ENCODE results near the gene PNPLA7. TPM values are rescaled to one million over a fixed set of nuclear protein-coding genes. Genes with fewer than 3 reads are reported as not detected.

The PNPLA7 gene
- total and polyA plus RNA-seq, 2 of the 13 experiments (the other 11 are each of a cell fraction or from before 2014, with no cell fraction given): 0.42 to 1.5 TPM

GRCh38 chr9:137457406-137458193, 92.6 kb downstream of the PNPLA7 start (continued):
- TF ChIP-seq ZNF687 (CRISPR knock-in tag; IDR thresholded peaks at IDR 0.05): peak; percentile 64
- no peak for TF ChIP-seq KAT8 (CRISPR knock-in tag; IDR thresholded peaks at IDR 0.05)
- no peak for TF ChIP-seq NONO (IDR thresholded peaks at IDR 0.05)
- TF ChIP-seq NONO (CRISPR knock-in tag; conservative IDR thresholded peaks at IDR 0.05): 0 out of 2 replicates have a peak, but pooled peaks have one; percentile 25
- TF ChIP-seq ZNF253 (CRISPR knock-in tag; IDR thresholded peaks at IDR 0.05; ENCODE audit: borderline replicate concordance): 0 out of 2 replicates have a peak, but pooled peaks have one; percentile 17
- peak; percentile 48; the same call in 1 of the 2 replicates for TF ChIP-seq ZC3H13 (CRISPR knock-in tag; IDR thresholded peaks at IDR 0.05)
- TF ChIP-seq POGZ (CRISPR knock-in tag; IDR thresholded peaks at IDR 0.05): no peak
- TF ChIP-seq SATB2 (CRISPR knock-in tag; IDR thresholded peaks at IDR 0.05): no peak
- peak; percentile 31 for TF ChIP-seq RBM39 (IDR thresholded peaks at IDR 0.05; ENCODE audit: low read depth, low read length, poor library complexity, severe bottlenecking)
- no peak for TF ChIP-seq ATRX (CRISPR knock-in tag; IDR thresholded peaks at IDR 0.05; ENCODE audit: borderline replicate concordance)
- no peak for TF ChIP-seq UBTF (CRISPR knock-in tag; IDR thresholded peaks at IDR 0.05)
- no peak for TF ChIP-seq TEAD3 (CRISPR knock-in tag; optimal IDR thresholded peaks at IDR 0.05; ENCODE audit: borderline replicate concordance)
- peak; percentile 4; the same call in 1 of the 2 replicates for TF ChIP-seq MYC (CRISPR knock-in tag; IDR thresholded peaks at IDR 0.05; ENCODE audit: borderline replicate concordance)
- peak; percentile 3; the same call in 1 of the 2 replicates for TF ChIP-seq KDM2A (CRISPR knock-in tag; IDR thresholded peaks at IDR 0.05; ENCODE audit: borderline replicate concordance, low read depth)

All from HepG2 (cell line).